HepG2 (cell line): ENCODE data around the gene YIPF4. TPM values are rescaled to one million over a fixed set of nuclear protein-coding genes. Genes with fewer than 3 reads are reported as not detected.

Experiments used
- ATRX ChIP-seq: sonication (generic); formaldehyde crosslinking; IDR thresholded peaks from 2 replicates; pipeline ENCODE4 v1.4.0; 2020; ENCODE audit warnings: missing genetic modification reagents, borderline replicate concordance
- LRRFIP1 ChIP-seq: sonication (generic); formaldehyde crosslinking; conservative IDR thresholded peaks from 2 replicates; pipeline ENCODE4 v1.4.0; 2020; ENCODE audit warnings: missing genetic modification reagents
- MYC ChIP-seq: sonication (generic); formaldehyde crosslinking; IDR thresholded peaks from 2 replicates; pipeline ENCODE4 v1.9.0; 2021; ENCODE audit warnings: missing genetic modification reagents, borderline replicate concordance
- NCOR1 ChIP-seq: fragments of 200-600 bp; sonication (generic); IDR thresholded peaks from 2 replicates; pipeline ENCODE4 v1.7.0; 2017; ENCODE audit warnings: antibody characterized with exemption, low read length, borderline replicate concordance
- NKX3-1 ChIP-seq: sonication (generic); formaldehyde crosslinking; IDR thresholded peaks from 2 replicates; pipeline ENCODE4 v1.5.0; 2020; ENCODE audit warnings: missing genetic modification reagents
- ZBTB7B ChIP-seq: sonication (generic); formaldehyde crosslinking; IDR thresholded peaks from 2 replicates; pipeline ENCODE4 v1.4.0; 2020; ENCODE audit warnings: missing genetic modification reagents
- ZKSCAN8 ChIP-seq: IDR thresholded peaks from 2 replicates; pipeline ENCODE4 v1.6.1; 2016; ENCODE audit warnings: borderline replicate concordance, missing genetic modification reagents, missing compliant biosample characterization
- ZNF34 ChIP-seq: sonication (generic); formaldehyde crosslinking; IDR thresholded peaks from 2 replicates; pipeline ENCODE4 v1.4.0; 2020; ENCODE audit warnings: mild to moderate bottlenecking, missing genetic modification reagents, borderline replicate concordance
- ZNF660 ChIP-seq: sonication (generic); formaldehyde crosslinking; IDR thresholded peaks from 2 replicates; pipeline ENCODE4 v1.5.1; 2020; ENCODE audit warnings: mild to moderate bottlenecking, low read depth, missing genetic modification reagents, borderline replicate concordance
- polyA plus RNA-seq, 8 experiments: library from polyadenylated mRNA; depleted of rRNA in 3 of 8; stranded (reverse) in 7 of 8; unstranded in 1 of 8; fragments of >200 nt; fragmentation: Illumina TruSeq in 4 of 8; extraction: Trizol in 4 of 8; gene quantifications; 2 replicates each; pipeline versions ENCODE4 v1.2.1 to v1.2.3, GENCODE V29; 2011 to 2016; ENCODE audit warnings: low read depth in 4 of 8, missing spikeins in 1 of 8, mixed read lengths in 1 of 8; ENCODE audit not compliant: insufficient read depth in 1 of 8
- total RNA-seq, 5 experiments: library from RNA; depleted of rRNA; stranded (reverse); fragments of >200 nt; fragmentation: Illumina TruSeq; extraction: Trizol; gene quantifications; 2 replicates each; pipeline ENCODE4 v1.2.3, GENCODE V29; 2016; ENCODE audit warnings: low read depth in 1 of 5
- TF ChIP-seq, protein P1 (sequence below): sonication (generic); formaldehyde crosslinking; IDR thresholded peaks from 2 replicates; pipeline ENCODE4 v1.4.0; 2020; ENCODE audit warnings: missing genetic modification reagents, borderline replicate concordance
- TF ChIP-seq, protein P2 (sequence below): sonication (generic); formaldehyde crosslinking; IDR thresholded peaks from 2 replicates; pipeline ENCODE4 v1.4.0; 2020; ENCODE audit warnings: mild to moderate bottlenecking, missing genetic modification reagents, borderline replicate concordance

YIPF4 gene
- total and polyA plus RNA-seq, 2 of the 13 experiments (the other 11 are each of a cell fraction or from before 2014, with no cell fraction given) = 19.0 to 43.9 TPM

- TF ChIP-seq, protein P1, sequence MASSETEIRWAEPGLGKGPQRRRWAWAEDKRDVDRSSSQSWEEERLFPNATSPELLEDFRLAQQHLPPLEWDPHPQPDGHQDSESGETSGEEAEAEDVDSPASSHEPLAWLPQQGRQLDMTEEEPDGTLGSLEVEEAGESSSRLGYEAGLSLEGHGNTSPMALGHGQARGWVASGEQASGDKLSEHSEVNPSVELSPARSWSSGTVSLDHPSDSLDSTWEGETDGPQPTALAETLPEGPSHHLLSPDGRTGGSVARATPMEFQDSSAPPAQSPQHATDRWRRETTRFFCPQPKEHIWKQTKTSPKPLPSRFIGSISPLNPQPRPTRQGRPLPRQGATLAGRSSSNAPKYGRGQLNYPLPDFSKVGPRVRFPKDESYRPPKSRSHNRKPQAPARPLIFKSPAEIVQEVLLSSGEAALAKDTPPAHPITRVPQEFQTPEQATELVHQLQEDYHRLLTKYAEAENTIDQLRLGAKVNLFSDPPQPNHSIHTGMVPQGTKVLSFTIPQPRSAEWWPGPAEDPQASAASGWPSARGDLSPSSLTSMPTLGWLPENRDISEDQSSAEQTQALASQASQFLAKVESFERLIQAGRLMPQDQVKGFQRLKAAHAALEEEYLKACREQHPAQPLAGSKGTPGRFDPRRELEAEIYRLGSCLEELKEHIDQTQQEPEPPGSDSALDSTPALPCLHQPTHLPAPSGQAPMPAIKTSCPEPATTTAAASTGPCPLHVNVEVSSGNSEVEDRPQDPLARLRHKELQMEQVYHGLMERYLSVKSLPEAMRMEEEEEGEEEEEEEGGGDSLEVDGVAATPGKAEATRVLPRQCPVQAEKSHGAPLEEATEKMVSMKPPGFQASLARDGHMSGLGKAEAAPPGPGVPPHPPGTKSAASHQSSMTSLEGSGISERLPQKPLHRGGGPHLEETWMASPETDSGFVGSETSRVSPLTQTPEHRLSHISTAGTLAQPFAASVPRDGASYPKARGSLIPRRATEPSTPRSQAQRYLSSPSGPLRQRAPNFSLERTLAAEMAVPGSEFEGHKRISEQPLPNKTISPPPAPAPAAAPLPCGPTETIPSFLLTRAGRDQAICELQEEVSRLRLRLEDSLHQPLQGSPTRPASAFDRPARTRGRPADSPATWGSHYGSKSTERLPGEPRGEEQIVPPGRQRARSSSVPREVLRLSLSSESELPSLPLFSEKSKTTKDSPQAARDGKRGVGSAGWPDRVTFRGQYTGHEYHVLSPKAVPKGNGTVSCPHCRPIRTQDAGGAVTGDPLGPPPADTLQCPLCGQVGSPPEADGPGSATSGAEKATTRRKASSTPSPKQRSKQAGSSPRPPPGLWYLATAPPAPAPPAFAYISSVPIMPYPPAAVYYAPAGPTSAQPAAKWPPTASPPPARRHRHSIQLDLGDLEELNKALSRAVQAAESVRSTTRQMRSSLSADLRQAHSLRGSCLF (CRISPR knock-in tag) = peak; percentile 15; the same call in 1 of the 2 replicates
- TF ChIP-seq ZNF660 (CRISPR knock-in tag) (peak; percentile 24; the same call in 1 of the 2 replicates), NCOR1 (no peak), ZBTB7B (0 out of 2 replicates have a peak, but pooled peaks have one; percentile 8), MYC (CRISPR knock-in tag) (no peak), ATRX (0 out of 2 replicates have a peak, but pooled peaks have one; percentile 89), ZKSCAN8 (CRISPR knock-in tag) (no peak), ZNF34 (CRISPR knock-in tag) (peak; percentile 96), LRRFIP1 (no peak), NKX3-1 (CRISPR knock-in tag) (0 out of 2 replicates have a peak, but pooled peaks have one; percentile 51)
- TF ChIP-seq, protein P2, sequence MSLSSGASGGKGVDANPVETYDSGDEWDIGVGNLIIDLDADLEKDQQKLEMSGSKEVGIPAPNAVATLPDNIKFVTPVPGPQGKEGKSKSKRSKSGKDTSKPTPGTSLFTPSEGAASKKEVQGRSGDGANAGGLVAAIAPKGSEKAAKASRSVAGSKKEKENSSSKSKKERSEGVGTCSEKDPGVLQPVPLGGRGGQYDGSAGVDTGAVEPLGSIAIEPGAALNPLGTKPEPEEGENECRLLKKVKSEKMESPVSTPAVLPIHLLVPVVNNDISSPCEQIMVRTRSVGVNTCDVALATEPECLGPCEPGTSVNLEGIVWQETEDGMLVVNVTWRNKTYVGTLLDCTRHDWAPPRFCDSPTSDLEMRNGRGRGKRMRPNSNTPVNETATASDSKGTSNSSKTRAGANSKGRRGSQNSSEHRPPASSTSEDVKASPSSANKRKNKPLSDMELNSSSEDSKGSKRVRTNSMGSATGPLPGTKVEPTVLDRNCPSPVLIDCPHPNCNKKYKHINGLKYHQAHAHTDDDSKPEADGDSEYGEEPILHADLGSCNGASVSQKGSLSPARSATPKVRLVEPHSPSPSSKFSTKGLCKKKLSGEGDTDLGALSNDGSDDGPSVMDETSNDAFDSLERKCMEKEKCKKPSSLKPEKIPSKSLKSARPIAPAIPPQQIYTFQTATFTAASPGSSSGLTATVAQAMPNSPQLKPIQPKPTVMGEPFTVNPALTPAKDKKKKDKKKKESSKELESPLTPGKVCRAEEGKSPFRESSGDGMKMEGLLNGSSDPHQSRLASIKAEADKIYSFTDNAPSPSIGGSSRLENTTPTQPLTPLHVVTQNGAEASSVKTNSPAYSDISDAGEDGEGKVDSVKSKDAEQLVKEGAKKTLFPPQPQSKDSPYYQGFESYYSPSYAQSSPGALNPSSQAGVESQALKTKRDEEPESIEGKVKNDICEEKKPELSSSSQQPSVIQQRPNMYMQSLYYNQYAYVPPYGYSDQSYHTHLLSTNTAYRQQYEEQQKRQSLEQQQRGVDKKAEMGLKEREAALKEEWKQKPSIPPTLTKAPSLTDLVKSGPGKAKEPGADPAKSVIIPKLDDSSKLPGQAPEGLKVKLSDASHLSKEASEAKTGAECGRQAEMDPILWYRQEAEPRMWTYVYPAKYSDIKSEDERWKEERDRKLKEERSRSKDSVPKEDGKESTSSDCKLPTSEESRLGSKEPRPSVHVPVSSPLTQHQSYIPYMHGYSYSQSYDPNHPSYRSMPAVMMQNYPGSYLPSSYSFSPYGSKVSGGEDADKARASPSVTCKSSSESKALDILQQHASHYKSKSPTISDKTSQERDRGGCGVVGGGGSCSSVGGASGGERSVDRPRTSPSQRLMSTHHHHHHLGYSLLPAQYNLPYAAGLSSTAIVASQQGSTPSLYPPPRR (CRISPR knock-in tag) = 0 out of 2 replicates have a peak, but pooled peaks have one; percentile 48
Measured at GRCh38 chr2:32357318-32358110, 79.8 kb downstream of the YIPF4 start (continued).
